Karpas-422 (cell line): Measurements from ENCODE around the gene MAP3K13. TPM values are rescaled to one million over a fixed set of nuclear protein-coding genes. Genes with fewer than 3 reads are reported as not detected.

ENCODE experiments used
- DNase-seq: peaks from one replicate; pipeline ENCODE4 v3.0.0-alpha.2; 2015
- H2AFZ ChIP-seq: fragments of 200-600 bp; sonication (generic); 2 replicates; pipeline ENCODE4 v1.6.1; 2014; ENCODE audit warnings: antibody characterized with exemption, low read length, mixed read lengths
- H3K27ac ChIP-seq: fragments of 200-600 bp; sonication (generic); 2 replicates; pipeline ENCODE4 v1.5.1; 2014; ENCODE audit warnings: mild to moderate bottlenecking, low read length, moderate library complexity
- H3K27me3 ChIP-seq: fragments of 200-600 bp; sonication (generic); 2 replicates; pipeline ENCODE4 v1.6.1; 2014; ENCODE audit warnings: low read length, mixed read lengths
- H3K36me3 ChIP-seq: fragments of 200-600 bp; sonication (generic); 2 replicates; pipeline ENCODE4 v1.6.1; 2014; ENCODE audit warnings: low read length, mixed read lengths; ENCODE audit not compliant: insufficient read depth
- H3K4me1 ChIP-seq: fragments of 200-600 bp; sonication (generic); 2 replicates; pipeline ENCODE4 v1.6.1; 2014; ENCODE audit warnings: mild to moderate bottlenecking, low read length, mixed read lengths
- H3K4me2 ChIP-seq: fragments of 200-600 bp; sonication (generic); 2 replicates; pipeline ENCODE4 v1.6.1; 2014; ENCODE audit warnings: low read length, low read depth, mild to moderate bottlenecking; ENCODE audit not compliant: poor library complexity, severe bottlenecking
- H3K4me3 ChIP-seq: fragments of 200-600 bp; sonication (generic); 2 replicates; pipeline ENCODE4 v1.5.1; 2014; ENCODE audit warnings: mild to moderate bottlenecking, antibody characterized with exemption, low read length, mixed read lengths
- H3K79me2 ChIP-seq: fragments of 200-600 bp; sonication (generic); 2 replicates; pipeline ENCODE4 v1.6.1; 2014; ENCODE audit warnings: mild to moderate bottlenecking, low read length, mixed read lengths
- H3K9ac ChIP-seq: fragments of 200-600 bp; sonication (generic); 2 replicates; pipeline ENCODE4 v1.6.0; 2014; ENCODE audit warnings: low read length
- H3K9me2 ChIP-seq: fragments of 200-600 bp; sonication (generic), shearing (Covaris generic); replicated peaks from 2 replicates; pipeline ENCODE4 v1.6.0; 2014; ENCODE audit warnings: mild to moderate bottlenecking, low read length, moderate library complexity; ENCODE audit not compliant: insufficient read depth
- H3K9me3 ChIP-seq: fragments of 300-700, 200-600 bp; sonication (generic); 2 replicates; pipeline ENCODE4 v1.6.1; 2014; ENCODE audit warnings: low read length, mixed read lengths
- H4K20me1 ChIP-seq: fragments of 200-600 bp; sonication (generic); 2 replicates; pipeline ENCODE4 v1.6.1; 2014; ENCODE audit warnings: mild to moderate bottlenecking, antibody characterized with exemption, low read length, low read depth; ENCODE audit not compliant: insufficient read depth
- total RNA-seq: library from RNA; depleted of rRNA; stranded (reverse); fragments of >200 nt; shearing (Covaris generic); gene quantifications from 2 replicates; pipeline ENCODE4 v1.2.3, GENCODE V29; 2014; ENCODE audit warnings: low replicate concordance

MAP3K13 gene
- total RNA-seq, 1 experiment from 2014 or later = 0.19 TPM

DNA sequence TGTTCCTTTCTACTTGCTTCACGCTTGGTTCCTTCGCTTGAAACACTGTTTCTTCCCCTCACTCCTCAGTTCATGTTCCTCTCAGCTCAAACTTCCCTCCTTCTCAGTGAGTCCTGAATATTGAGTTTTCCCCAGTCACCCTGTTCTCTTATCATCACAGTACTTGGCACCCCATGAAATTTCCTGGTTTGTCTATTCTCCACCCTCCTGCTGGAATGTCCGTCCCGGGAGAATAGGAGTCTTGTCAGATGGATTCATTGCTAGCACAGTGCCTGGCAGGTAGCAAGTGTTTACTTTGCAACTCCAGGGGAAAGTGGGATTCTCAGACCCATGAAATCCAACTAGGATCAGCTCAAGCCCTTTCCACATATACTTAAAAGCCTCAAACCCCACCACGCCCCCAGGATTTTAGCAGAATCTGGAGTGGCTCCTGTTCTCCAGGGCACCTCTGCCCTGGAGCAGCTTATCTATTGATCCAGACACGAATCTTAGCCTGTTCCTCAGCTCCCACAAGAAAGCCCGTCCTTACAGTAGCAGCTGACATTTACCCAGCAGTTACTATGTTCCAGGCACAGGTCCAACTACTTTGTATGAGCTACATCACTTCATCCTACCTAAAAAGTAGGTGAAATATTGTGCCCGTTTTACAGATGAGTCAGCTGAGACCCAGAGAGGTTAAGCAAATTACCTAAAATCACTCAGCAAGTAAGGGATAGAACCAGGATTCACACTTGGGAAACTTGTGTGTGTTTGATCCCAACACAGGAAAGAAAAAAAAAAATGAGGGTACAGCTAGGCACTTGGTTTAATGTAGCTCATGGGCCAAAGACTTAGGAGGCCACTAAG is 36.8 kb upstream of the MAP3K13 start:
- no peak overlapping the region for H3K9ac ChIP-seq
- H4K20me1 ChIP-seq = no peaks in the 10 kb centered on the region
- H3K27ac ChIP-seq = no peak overlapping the region
- no peaks in the 10 kb centered on the region for H3K36me3 ChIP-seq
- no peak overlapping the region for H2AFZ ChIP-seq
- H3K4me2 ChIP-seq = no peak overlapping the region
- H3K27me3 ChIP-seq = no peaks in the 10 kb centered on the region
- H3K9me3 ChIP-seq = no peaks in the 10 kb centered on the region
- H3K79me2 ChIP-seq = no peaks in the 10 kb centered on the region
- no peak for DNase-seq
- no peaks in the 10 kb centered on the region for H3K9me2 ChIP-seq
- no peaks in the 10 kb centered on the region for H3K4me1 ChIP-seq
- no peak overlapping the region for H3K4me3 ChIP-seq

DNA sequence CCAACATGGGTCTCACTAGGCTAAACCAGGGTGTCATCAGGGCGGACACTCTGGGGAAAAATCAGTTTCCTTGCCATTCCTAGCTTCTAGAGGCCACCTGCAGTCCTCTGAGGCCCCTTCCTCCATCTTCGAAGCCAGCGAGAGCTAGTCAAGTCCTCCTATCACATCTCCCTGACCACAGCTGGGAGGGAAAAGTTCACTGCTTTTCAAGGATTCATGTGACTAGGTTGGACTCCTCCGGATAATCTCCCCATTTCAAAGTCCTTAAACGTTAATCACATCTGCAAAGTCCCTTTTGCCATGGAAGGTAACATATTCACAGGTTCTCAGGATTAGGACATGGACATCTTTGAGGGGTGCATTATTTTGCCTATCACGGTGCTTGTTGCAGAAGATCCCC is 35.9 kb upstream of the MAP3K13 start:
- Histone ChIP-seq H3K4me2 (no peak overlapping the region), H2AFZ (no peak overlapping the region), H3K9ac (no peak overlapping the region), H3K36me3 (no peaks in the 10 kb centered on the region), H3K79me2 (no peaks in the 10 kb centered on the region), H3K9me2 (no peaks in the 10 kb centered on the region), H3K9me3 (no peaks in the 10 kb centered on the region), H3K4me1 (no peaks in the 10 kb centered on the region), H3K27ac (no peak overlapping the region), H3K27me3 (no peaks in the 10 kb centered on the region), H3K4me3 (no peak overlapping the region), H4K20me1 (no peaks in the 10 kb centered on the region)
- DNase-seq = no peak

DNA sequence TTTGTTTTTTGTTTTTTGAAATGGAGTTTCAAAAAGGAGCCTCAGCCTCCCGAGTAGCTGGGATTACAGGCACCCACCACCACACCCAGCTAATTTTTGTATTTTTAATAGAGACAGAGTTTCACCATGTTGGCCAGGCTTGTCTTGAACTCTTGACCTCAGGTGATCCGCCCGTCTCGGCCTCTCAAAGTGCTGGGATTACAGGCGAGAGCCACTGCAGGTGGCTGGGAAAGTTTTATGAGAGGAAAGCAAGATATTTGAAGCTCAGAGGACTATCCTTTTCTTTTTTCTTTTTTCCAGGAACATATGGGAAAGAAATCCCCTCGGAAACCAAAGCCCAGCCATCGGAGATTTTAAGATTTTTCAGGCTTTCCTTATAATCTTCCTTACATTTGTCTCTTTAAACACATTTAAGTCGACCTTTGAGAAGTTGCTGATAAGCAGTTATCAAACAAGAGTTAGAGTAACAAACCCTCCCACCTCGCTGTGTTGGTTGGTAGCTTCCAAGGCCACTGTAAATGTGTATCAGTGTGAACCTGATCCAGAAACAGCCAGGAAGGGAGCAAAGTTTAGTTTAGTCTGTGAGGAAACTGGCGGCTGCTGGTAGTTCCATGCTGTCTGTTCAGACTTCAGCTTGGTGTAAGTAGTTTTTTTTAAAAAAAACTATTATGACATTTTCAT is 34.5 kb upstream of the MAP3K13 start:
- Histone ChIP-seq H4K20me1 (no peaks in the 10 kb centered on the region), H2AFZ (no peak overlapping the region), H3K27me3 (no peaks in the 10 kb centered on the region), H3K4me1 (no peaks in the 10 kb centered on the region), H3K4me2 (no peak overlapping the region), H3K9me3 (no peaks in the 10 kb centered on the region), H3K4me3 (no peak overlapping the region), H3K9ac (no peak overlapping the region), H3K79me2 (no peaks in the 10 kb centered on the region), H3K27ac (no peak overlapping the region), H3K36me3 (no peaks in the 10 kb centered on the region), H3K9me2 (no peaks in the 10 kb centered on the region)
- no peak for DNase-seq

DNA sequence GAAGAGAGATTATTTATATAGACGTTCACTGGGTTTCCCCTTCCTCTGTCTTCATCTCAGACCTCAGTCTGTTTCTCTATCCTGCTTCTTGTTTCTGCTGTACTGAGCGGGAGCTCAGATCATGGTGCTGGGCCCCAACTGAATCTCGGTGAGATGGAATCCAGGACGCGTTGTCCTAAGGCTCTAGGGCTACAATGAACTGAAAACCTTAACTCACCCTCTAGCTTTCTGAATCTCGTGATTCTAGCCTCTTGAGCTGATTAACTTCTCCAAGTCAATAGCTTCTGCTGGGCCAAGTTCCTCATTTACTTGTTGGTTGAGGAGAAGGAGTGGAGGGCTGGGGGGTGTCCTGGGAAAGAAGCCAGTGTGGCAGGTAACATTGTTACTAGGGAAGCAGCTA is 32.7 kb upstream of the MAP3K13 start:
- Histone ChIP-seq H2AFZ (no peak overlapping the region), H3K9ac (no peak overlapping the region), H3K4me1 (no peaks in the 10 kb centered on the region), H3K4me2 (no peak overlapping the region), H3K36me3 (no peaks in the 10 kb centered on the region), H3K9me2 (no peaks in the 10 kb centered on the region), H3K27ac (no peak overlapping the region), H3K4me3 (no peak overlapping the region), H3K27me3 (no peaks in the 10 kb centered on the region), H3K79me2 (no peaks in the 10 kb centered on the region), H3K9me3 (no peaks in the 10 kb centered on the region), H4K20me1 (no peaks in the 10 kb centered on the region)
- DNase-seq = no peak

DNA sequence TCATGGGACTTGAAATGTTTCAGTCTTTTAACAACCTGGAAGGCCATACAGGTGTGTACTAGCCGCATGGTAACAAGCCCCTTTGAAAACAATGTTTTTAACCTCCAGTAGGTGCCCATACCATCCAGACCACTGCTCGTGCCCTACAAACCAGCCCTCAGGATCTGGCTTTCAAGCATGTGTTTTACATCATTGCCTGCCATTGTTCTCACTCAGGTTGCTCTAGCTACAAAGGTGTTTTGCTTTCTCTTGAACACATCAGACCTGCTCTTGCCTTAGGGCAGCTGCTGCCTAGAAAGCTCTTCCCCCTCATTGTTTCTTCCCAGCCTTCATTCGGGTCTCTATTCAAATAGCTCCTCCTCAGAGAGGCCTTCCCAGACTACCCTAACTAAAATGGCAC is 32.3 kb upstream of the MAP3K13 start:
- H3K9me2 ChIP-seq = no peaks in the 10 kb centered on the region
- H4K20me1 ChIP-seq = no peaks in the 10 kb centered on the region
- no peak overlapping the region for H3K27ac ChIP-seq
- no peak overlapping the region for H3K4me2 ChIP-seq
- DNase-seq = no peak
- H3K4me1 ChIP-seq = no peaks in the 10 kb centered on the region
- H3K27me3 ChIP-seq = no peaks in the 10 kb centered on the region
- no peaks in the 10 kb centered on the region for H3K9me3 ChIP-seq
- no peaks in the 10 kb centered on the region for H3K36me3 ChIP-seq
- no peak overlapping the region for H2AFZ ChIP-seq
- no peak overlapping the region for H3K4me3 ChIP-seq
- no peaks in the 10 kb centered on the region for H3K79me2 ChIP-seq
- no peak overlapping the region for H3K9ac ChIP-seq

DNA sequence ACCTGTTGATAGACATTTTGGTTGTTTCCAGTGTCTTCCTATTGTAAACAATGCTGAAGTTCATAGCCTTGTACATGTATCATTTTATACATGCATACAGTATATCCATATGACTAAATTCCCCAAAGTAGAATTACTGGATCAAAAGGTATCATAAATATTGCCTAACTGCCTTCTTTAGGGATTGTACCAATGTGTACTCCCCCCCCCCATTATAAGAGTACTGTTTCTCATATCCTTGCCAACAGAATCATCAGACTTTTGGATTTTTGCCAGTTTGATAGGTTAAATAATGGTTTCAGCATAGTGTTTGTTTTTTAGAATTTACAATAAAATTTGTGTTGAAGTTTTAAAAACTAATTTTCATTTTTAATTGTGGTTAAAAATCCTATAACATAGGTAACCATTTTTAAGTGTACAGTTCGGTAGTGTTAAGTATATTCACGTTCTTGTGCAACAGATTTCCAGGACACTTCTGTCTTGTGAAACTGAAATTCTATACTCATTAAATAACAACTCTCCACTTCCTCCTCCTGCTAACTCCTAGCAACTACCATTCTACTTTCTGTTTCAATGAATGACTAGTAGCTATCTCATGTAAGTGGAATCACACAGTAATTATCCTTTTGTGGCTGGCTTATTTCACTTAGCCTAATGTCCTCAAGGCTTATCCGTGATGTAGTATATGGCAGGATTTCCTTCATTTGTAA is 30.8 kb upstream of the MAP3K13 start:
- Histone ChIP-seq H3K27ac (no peak overlapping the region), H3K9ac (no peak overlapping the region), H4K20me1 (no peaks in the 10 kb centered on the region), H3K27me3 (no peaks in the 10 kb centered on the region), H3K79me2 (no peaks in the 10 kb centered on the region), H3K4me3 (no peak overlapping the region), H3K4me1 (no peaks in the 10 kb centered on the region), H2AFZ (no peak overlapping the region), H3K9me2 (no peaks in the 10 kb centered on the region), H3K4me2 (no peak overlapping the region), H3K9me3 (no peaks in the 10 kb centered on the region), H3K36me3 (no peaks in the 10 kb centered on the region)
- no peak for DNase-seq

DNA sequence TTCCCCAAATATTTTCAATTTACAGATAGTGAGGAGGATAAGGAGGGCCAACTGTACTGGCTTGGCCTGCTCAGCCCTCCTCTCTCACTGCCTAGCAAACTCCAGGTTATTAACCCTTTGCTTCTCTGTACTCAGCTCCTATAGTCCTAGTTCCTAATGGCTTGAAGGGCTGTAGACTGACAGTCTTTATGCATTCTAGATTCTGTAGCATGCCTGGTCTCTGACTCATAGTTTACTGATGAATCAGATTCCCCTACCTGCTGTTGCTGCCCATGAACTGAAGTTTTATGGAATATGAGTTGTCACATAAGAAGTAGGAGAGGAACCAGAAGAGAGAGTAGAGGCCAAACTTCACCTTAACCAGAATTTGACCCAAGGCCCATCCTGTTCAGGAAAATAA is 27.1 kb upstream of the MAP3K13 start:
- Histone ChIP-seq H3K36me3 (no peaks in the 10 kb centered on the region), H3K27ac (no peak overlapping the region), H3K9me3 (no peaks in the 10 kb centered on the region), H3K9me2 (no peaks in the 10 kb centered on the region), H2AFZ (no peak overlapping the region), H3K27me3 (no peaks in the 10 kb centered on the region), H3K9ac (no peak overlapping the region), H4K20me1 (no peaks in the 10 kb centered on the region), H3K4me2 (no peak overlapping the region), H3K79me2 (no peaks in the 10 kb centered on the region), H3K4me1 (no peaks in the 10 kb centered on the region), H3K4me3 (no peak overlapping the region)
- DNase-seq = no peak

DNA sequence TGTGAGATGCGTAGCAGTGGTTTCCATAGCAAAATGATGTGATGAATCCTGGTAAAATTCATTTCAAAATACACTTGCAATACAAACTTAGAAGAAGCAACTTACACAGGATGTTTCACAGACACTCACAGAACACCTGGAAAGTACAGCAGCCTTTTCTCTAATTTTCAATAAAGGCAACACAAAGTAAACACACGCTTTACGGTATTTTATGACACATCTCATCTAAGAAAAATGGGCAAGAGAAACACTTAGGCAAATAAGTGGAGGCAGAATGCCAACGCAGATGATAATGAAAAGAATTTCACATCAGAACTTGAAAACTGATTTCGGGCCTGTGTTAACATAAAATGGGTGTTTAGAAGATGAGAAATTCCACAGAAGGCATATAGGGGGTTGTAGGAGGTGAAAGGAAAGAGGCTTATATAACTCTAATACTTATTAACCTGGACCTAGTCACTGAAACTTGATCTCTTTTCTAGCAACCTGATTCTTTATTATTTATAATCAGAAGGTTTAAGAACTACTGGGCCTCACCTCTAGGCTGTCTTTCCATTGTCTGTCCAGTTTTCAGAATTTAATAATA is 25.6 kb upstream of the MAP3K13 start:
- no peaks in the 10 kb centered on the region for H3K27me3 ChIP-seq
- no peak overlapping the region for H2AFZ ChIP-seq
- no peaks in the 10 kb centered on the region for H3K9me3 ChIP-seq
- H3K9ac ChIP-seq = no peak overlapping the region
- H3K4me2 ChIP-seq = no peak overlapping the region
- H3K36me3 ChIP-seq = no peaks in the 10 kb centered on the region
- DNase-seq = no peak
- H4K20me1 ChIP-seq = no peaks in the 10 kb centered on the region
- H3K4me3 ChIP-seq = no peak overlapping the region
- no peaks in the 10 kb centered on the region for H3K4me1 ChIP-seq
- no peaks in the 10 kb centered on the region for H3K79me2 ChIP-seq
- no peaks in the 10 kb centered on the region for H3K9me2 ChIP-seq
- no peak overlapping the region for H3K27ac ChIP-seq
